Measurements from ENCODE around the gene SAYSD1.

The SAYSD1 gene

GRCh38 chr6:39079197-39080125, 35.5 kb downstream of the SAYSD1 start:
- no peak for DNase-seq (ENCODE audit: low read depth)

GRCh38 chr6:39078695-39079094, 36.3 kb downstream of the SAYSD1 start:
- no peak for DNase-seq (ENCODE audit: low read depth)

GRCh38 chr6:39077882-39078594, 36.9 kb downstream of the SAYSD1 start:
- DNase-seq (ENCODE audit: low read depth): no peak

- DNase-seq (ENCODE audit: low read depth): no peak
Observed at GRCh38 chr6:39076623-39077535, 38.1 kb downstream of the SAYSD1 start.

- no peak for DNase-seq (ENCODE audit: low read depth)
Observed at GRCh38 chr6:39075807-39076622, 39.0 kb downstream of the SAYSD1 start.

GRCh38 chr6:39075010-39075686, 39.8 kb downstream of the SAYSD1 start:
- DNase-seq (ENCODE audit: low read depth): no peak

GRCh38 chr6:39074486-39074885, 40.5 kb downstream of the SAYSD1 start:
- DNase-seq (ENCODE audit: low read depth): no peak

GRCh38 chr6:39073471-39074355, 41.3 kb downstream of the SAYSD1 start:
- DNase-seq (ENCODE audit: low read depth): no peak

GRCh38 chr6:39072830-39073229, 42.2 kb downstream of the SAYSD1 start:
- no peak for DNase-seq (ENCODE audit: low read depth)

GRCh38 chr6:39068391-39068790, 46.6 kb downstream of the SAYSD1 start:
- no peak for DNase-seq (ENCODE audit: low read depth)

GRCh38 chr6:39065561-39065960, 49.4 kb downstream of the SAYSD1 start:
- no peak for DNase-seq (ENCODE audit: low read depth)

GRCh38 chr6:39063526-39063925, 51.5 kb downstream of the SAYSD1 start:
- no peak for DNase-seq (ENCODE audit: low read depth)

GRCh38 chr6:39062014-39062740, 52.8 kb downstream of the SAYSD1 start:
- no peak for DNase-seq (ENCODE audit: low read depth)

GRCh38 chr6:39061588-39061987, 53.4 kb downstream of the SAYSD1 start:
- no peak for DNase-seq (ENCODE audit: low read depth)

- no peak for DNase-seq (ENCODE audit: low read depth)
Observed at GRCh38 chr6:39061182-39061581, 53.8 kb downstream of the SAYSD1 start.

GRCh38 chr6:39060467-39061160, 54.4 kb downstream of the SAYSD1 start:
- DNase-seq (ENCODE audit: low read depth): no peak

- DNase-seq (ENCODE audit: low read depth): no peak
Observed at GRCh38 chr6:39059496-39060310, 55.3 kb downstream of the SAYSD1 start.

Measured in fibroblast of the conjunctiva (primary cell).